HepG2 (cell line): Measurements from ENCODE around the gene CCSER2. TPM values are rescaled to one million over a fixed set of nuclear protein-coding genes. Genes with fewer than 3 reads are reported as not detected.

ENCODE experiments used
- ATAC-seq: fragments of 200-7000 bp; cut with Tn5 transposase; 3 replicates; pipeline ENCODE4 v1.9.1; 2020; ENCODE audit warnings: mild to moderate bottlenecking, moderate library complexity
- BruUV-seq: library from RNA; stranded (reverse); fragments of 400-500 nt; replicated peaks from 2 replicates; lab custom pipeline; 2021; lab: Mats Ljungman, UMichigan
- CTCF ChIA-PET: fragments of 300-600 bp; formaldehyde crosslinking; extraction: SDS; loops from one replicate; lab custom pipeline; 2021; ENCODE audit warnings: low total read pairs, inconsistent platforms, low intra/inter-chr PET ratio; lab: Yijun Ruan, JAX
- POLR2A ChIA-PET: fragments of 350-600 bp; sonication (Branson Sonifier 250); formaldehyde crosslinking; loops from one replicate; lab custom pipeline; 2020; ENCODE audit warnings: antibody characterized with exemption, inconsistent platforms; lab: Yijun Ruan, JAX
- DNase-seq: peaks from one replicate; pipeline ENCODE4 v3.0.0-alpha.2; 2015; ENCODE audit warnings: low spot score
- FAIRE-seq: peaks from 3 replicates; lab custom pipeline; 2011; peaks lifted over from hg19 to GRCh38; lab: Jason Lieb, UNC
- H2AFZ ChIP-seq: one replicate; pipeline ENCODE4 v1.6.1; 2011; ENCODE audit warnings: low read length, inconsistent platforms
- H3K27ac ChIP-seq: fragments of 300-600 bp; 3 replicates; pipeline ENCODE4 v1.8.0; 2011; ENCODE audit warnings: mixed run types, mild to moderate bottlenecking, mixed read lengths, low read length, inconsistent platforms; ENCODE audit not compliant: insufficient read depth; ENCODE audit errors: extremely low read length
- H3K27me3 ChIP-seq, 2 experiments: fragments of 200-600 bp in 1 of 2; 2 replicates in 1 of 2; 3 replicates in 1 of 2; pipeline versions ENCODE4 v1.6.0 to v1.8.0; 2011; ENCODE audit warnings: low read length in 2 of 2, mild to moderate bottlenecking in 2 of 2, moderate library complexity in 2 of 2, inconsistent platforms in 1 of 2; ENCODE audit not compliant: insufficient read depth in 2 of 2, control insufficient read depth in 1 of 2
- H3K36me3 ChIP-seq, 2 experiments: fragments of 200-600 bp in 1 of 2; replicated peaks in 1 of 2; 2 replicates in 1 of 2; 3 replicates in 1 of 2; pipeline versions ENCODE4 v1.5.1 to v1.8.0; 2011; ENCODE audit warnings: low read length in 2 of 2, inconsistent platforms in 1 of 2; ENCODE audit not compliant: insufficient read depth in 2 of 2, control insufficient read depth in 1 of 2
- H3K4me1 ChIP-seq: 2 replicates; pipeline ENCODE4 v1.5.1; 2012; ENCODE audit warnings: low read length, inconsistent platforms; ENCODE audit not compliant: insufficient read depth
- H3K4me2 ChIP-seq: 2 replicates; pipeline ENCODE4 v1.6.0; 2011; ENCODE audit warnings: low read depth, low read length, inconsistent platforms
- H3K4me3 ChIP-seq, 3 experiments: fragments of 200-600 bp in 1 of 3; sonication (generic), shearing (Covaris generic) in 1 of 3; replicated peaks in 1 of 3; 2 replicates each; pipeline ENCODE4 v1.5.1; 2011 to 2016; ENCODE audit warnings: low read length in 3 of 3, inconsistent platforms in 2 of 3, low read depth in 2 of 3, mild to moderate bottlenecking in 2 of 3, control low read depth in 1 of 3, mixed read lengths in 1 of 3; ENCODE audit not compliant: insufficient read depth in 1 of 3
- H3K79me2 ChIP-seq: one replicate; pipeline ENCODE4 v1.6.1; 2011; ENCODE audit warnings: low read length, inconsistent platforms; ENCODE audit not compliant: insufficient read depth
- H3K9ac ChIP-seq: 2 replicates; pipeline ENCODE4 v1.6.0; 2011; ENCODE audit warnings: mild to moderate bottlenecking, low read depth, low read length, inconsistent platforms; ENCODE audit not compliant: insufficient read depth
- H3K9me3 ChIP-seq: 2 replicates; pipeline ENCODE4 v1.5.1; 2012; ENCODE audit warnings: mild to moderate bottlenecking, low read length
- H4K20me1 ChIP-seq: 2 replicates; pipeline ENCODE4 v1.6.0; 2011; ENCODE audit warnings: inconsistent platforms, mild to moderate bottlenecking, low read length, moderate library complexity; ENCODE audit not compliant: insufficient read depth
- CSRNP2 ChIP-seq: sonication (generic); formaldehyde crosslinking; conservative IDR thresholded peaks from 2 replicates; pipeline ENCODE4 v1.8.0; 2022; ENCODE audit warnings: low read depth, missing genetic modification reagents
- HDAC2 ChIP-seq: sonication (generic); formaldehyde crosslinking; IDR thresholded peaks from 2 replicates; pipeline ENCODE4 v1.4.0; 2020; ENCODE audit warnings: missing genetic modification reagents
- PBX3 ChIP-seq: sonication (generic); formaldehyde crosslinking; IDR thresholded peaks from 2 replicates; pipeline ENCODE4 v1.8.1; 2023; ENCODE audit warnings: missing genetic modification reagents, inconsistent platforms, borderline replicate concordance
- SRSF9 ChIP-seq: fragments of 200-400 bp; formaldehyde crosslinking; IDR thresholded peaks from 2 replicates; pipeline ENCODE4 v1.6.1; 2018; ENCODE audit warnings: borderline replicate concordance, mild to moderate bottlenecking, low read depth, low read length; ENCODE audit not compliant: insufficient read depth, poor library complexity, severe bottlenecking
- TCF7L2 ChIP-seq: IDR thresholded peaks from 2 replicates; pipeline ENCODE4 v1.6.1; 2011; ENCODE audit warnings: mild to moderate bottlenecking, low read depth, low read length, moderate library complexity
- ZBTB42 ChIP-seq: sonication (generic); formaldehyde crosslinking; IDR thresholded peaks from 2 replicates; pipeline ENCODE4 v1.5.0; 2020; ENCODE audit warnings: mild to moderate bottlenecking, missing genetic modification reagents
- ZKSCAN1 ChIP-seq: fragments of 150-350 bp; IDR thresholded peaks from 2 replicates; pipeline ENCODE4 v1.6.1; 2014; ENCODE audit warnings: low read length
- ZNF121 ChIP-seq: sonication (generic); formaldehyde crosslinking; IDR thresholded peaks from 2 replicates; pipeline ENCODE4 v1.5.0; 2020; ENCODE audit warnings: mild to moderate bottlenecking, missing genetic modification reagents
- ZNF512B ChIP-seq: sonication (generic); formaldehyde crosslinking; IDR thresholded peaks from 2 replicates; pipeline ENCODE4 v1.5.1; 2020; ENCODE audit warnings: missing genetic modification reagents, mild to moderate bottlenecking, borderline replicate concordance
- ZNF737 ChIP-seq: sonication (generic); formaldehyde crosslinking; IDR thresholded peaks from 2 replicates; pipeline ENCODE4 v1.5.0; 2020; ENCODE audit warnings: missing genetic modification reagents, mild to moderate bottlenecking, borderline replicate concordance
- WGBS: methylation state at CpG from one replicate; pipeline ENCODE4 v1.1.6; 2017; ENCODE audit warnings: low lambda C conversion rate; 5-methylcytosine and 5-hydroxymethylcytosine counted together
- in situ Hi-C: cut with HindIII; loops from 2 replicates; pipeline ENCODE4 v1.10.0; 2017; ENCODE audit warnings: low pct_unique_long_range_greater_than_20kb; ENCODE audit not compliant: extremely low pct_ligation_motif_present
- intact Hi-C: fragments of 100-400 bp; cut with micrococcal nuclease; formaldehyde crosslinking; loops from one replicate; pipeline ENCODE4 v1.10.0; 2022; ENCODE audit not compliant: unreplicated experiment
- polyA plus RNA-seq, 8 experiments: library from polyadenylated mRNA; depleted of rRNA in 3 of 8; stranded (reverse) in 7 of 8; unstranded in 1 of 8; fragments of >200 nt; fragmentation: Illumina TruSeq in 4 of 8; extraction: Trizol in 4 of 8; gene quantifications; 2 replicates each; pipeline versions ENCODE4 v1.2.1 to v1.2.3, GENCODE V29; 2011 to 2016; ENCODE audit warnings: low read depth in 4 of 8, missing spikeins in 1 of 8, mixed read lengths in 1 of 8; ENCODE audit not compliant: insufficient read depth in 1 of 8
- total RNA-seq, 5 experiments: library from RNA; depleted of rRNA; stranded (reverse); fragments of >200 nt; fragmentation: Illumina TruSeq; extraction: Trizol; gene quantifications; 2 replicates each; pipeline ENCODE4 v1.2.3, GENCODE V29; 2016; ENCODE audit warnings: low read depth in 1 of 5

The CCSER2 gene
- total and polyA plus RNA-seq, 2 of the 13 experiments (the other 11 are each of a cell fraction or from before 2014, with no cell fraction given) = 13.3 to 17.2 TPM

GRCh38 chr10:84337199-84337598, 8.8 kb downstream of the CCSER2 start (continued):
- TF ChIP-seq CSRNP2 (CRISPR knock-in tag) = no peak

GRCh38 chr10:84339025-84339424, 10.6 kb downstream of the CCSER2 start:
- no TSS peak for BruUV-seq
- Histone ChIP-seq H3K27ac (no peak overlapping the region), H3K9ac (no peak overlapping the region), H3K27me3 (no peaks in the 10 kb centered on the region), H3K4me3 (no peak overlapping the region), H3K9me3 (no peaks in the 10 kb centered on the region), H3K36me3 (no peaks in the 10 kb centered on the region; a peak in 1 of 5 replicates), H3K4me2 (no peak overlapping the region), H2AFZ (no peak overlapping the region), H3K79me2 (peaks cover 45% of the 10 kb centered on the region), H3K4me1 (peaks cover 18% of the 10 kb centered on the region), H4K20me1 (peaks cover 10% of the 10 kb centered on the region)
- intact Hi-C loops = no loop called here
- ATAC-seq (no peak), DNase-seq (no peak), FAIRE-seq (no peak)
- ChIA-PET POLR2A (no interaction called here), CTCF (no interaction called here)
- in situ Hi-C loops = no loop called here
- TF ChIP-seq TCF7L2 (no peak), ZNF121 (CRISPR knock-in tag) (0 out of 2 replicates have a peak, but pooled peaks have one; percentile 28)
- WGBS = 95% methylated on average over 1 of the region's 1 CpG

- intact Hi-C loops = no loop called here
- Histone ChIP-seq H2AFZ (no peak overlapping the region), H3K4me1 (peaks cover 7% of the 10 kb centered on the region), H3K4me3 (no peak overlapping the region), H3K27ac (no peak overlapping the region), H3K9ac (no peak overlapping the region), H4K20me1 (no peaks in the 10 kb centered on the region; the same call in 1 of the 2 replicates), H3K9me3 (no peaks in the 10 kb centered on the region), H3K4me2 (no peak overlapping the region), H3K36me3 (no peaks in the 10 kb centered on the region; a peak in 1 of 5 replicates), H3K79me2 (peaks cover 44% of the 10 kb centered on the region), H3K27me3 (no peaks in the 10 kb centered on the region)
- DNase-seq = no peak
- no peak for FAIRE-seq
- no peak for ATAC-seq
- POLR2A ChIA-PET = no interaction called here
- WGBS = 95% methylated on average over 3 of the region's 3 CpGs
- BruUV-seq = no TSS peak
- in situ Hi-C loops = no loop called here
- CTCF ChIA-PET = no interaction called here
- TF ChIP-seq ZNF512B (no peak), SRSF9 (no peak), HDAC2 (CRISPR knock-in tag) (no peak), PBX3 (CRISPR knock-in tag) (no peak), ZNF737 (CRISPR knock-in tag) (no peak), ZBTB42 (CRISPR knock-in tag) (no peak), ZKSCAN1 (no peak)
Observed at GRCh38 chr10:84340187-84340586, 11.8 kb downstream of the CCSER2 start.
